ENCODE measurements around the gene DZIP1L. TPM values are rescaled to one million over a fixed set of nuclear protein-coding genes. Genes with fewer than 3 reads are reported as not detected.

DZIP1L gene
- total RNA-seq, 1 experiment from 2014 or later, result 3.8 TPM

DNA sequence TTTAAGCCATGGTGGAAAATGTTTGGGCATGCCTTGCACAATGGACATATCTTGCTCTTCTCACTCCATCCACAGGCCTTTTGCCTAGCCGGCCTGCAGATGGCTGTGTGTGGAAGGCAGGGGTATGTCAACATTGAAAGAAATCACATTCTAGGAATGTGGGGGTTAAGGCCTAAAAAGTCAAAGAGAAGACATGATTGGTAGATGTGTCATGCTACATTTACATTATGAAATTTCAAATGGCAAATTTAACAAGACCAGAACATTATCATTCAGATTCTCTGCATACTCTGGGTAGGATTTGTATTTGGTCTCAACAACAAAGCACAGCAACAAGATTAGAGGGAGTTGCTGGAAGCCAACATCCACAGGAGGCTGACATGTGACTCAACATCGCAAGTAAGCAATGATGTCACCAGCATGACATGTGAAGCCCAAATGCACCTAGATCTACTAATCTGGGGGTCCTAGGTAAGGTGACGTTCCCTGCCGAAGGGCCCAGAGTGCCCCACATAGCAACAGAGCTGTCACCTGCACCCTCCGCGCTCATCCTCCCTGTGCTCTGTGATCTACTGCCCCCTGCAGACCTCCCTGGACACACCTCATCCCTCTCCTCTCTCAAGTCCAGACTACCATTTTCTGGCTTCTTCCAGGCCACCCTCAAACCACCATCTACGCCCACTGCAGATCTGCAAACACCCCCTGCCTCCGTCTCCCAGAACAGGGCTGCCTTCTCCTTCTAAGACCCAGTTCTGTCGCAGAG, 66.1 kb downstream of the DZIP1L start:
- no TSS peak for BruUV-seq (replicated peaks)
- CTCF ChIA-PET, result interaction anchor here (0.6 kb wide), 1 partner anchor 50 kb away, joined by 3 read pairs; no protein-coding TSS in a partner anchor
- Histone ChIP-seq H3K9me3 (ENCODE audit: low read depth, low read length, poor library complexity, severe bottlenecking) (no peaks in the 10 kb centered on the region), H3K4me1 (ENCODE audit: insufficient read depth, low read length, poor library complexity, severe bottlenecking) (no peaks in the 10 kb centered on the region), H3K4me3 (ENCODE audit: low read depth, low read length, poor library complexity, severe bottlenecking) (no peak overlapping the region), H3K27me3 (replicated peaks; ENCODE audit: insufficient read depth, low read depth, low read length, poor library complexity) (no peaks in the 10 kb centered on the region), H3K36me3 (ENCODE audit: insufficient read depth, low read length, poor library complexity, severe bottlenecking) (no peaks in the 10 kb centered on the region), H3K27ac (ENCODE audit: low read depth, low read length, poor library complexity, severe bottlenecking) (no peak overlapping the region)
- intact Hi-C loops (cut with micrococcal nuclease; ENCODE audit: unreplicated experiment), result no loop called here
- POLR2A ChIA-PET (ENCODE audit: low non-redundant PET), result no interaction called here
- TF ChIP-seq, protein P1, sequence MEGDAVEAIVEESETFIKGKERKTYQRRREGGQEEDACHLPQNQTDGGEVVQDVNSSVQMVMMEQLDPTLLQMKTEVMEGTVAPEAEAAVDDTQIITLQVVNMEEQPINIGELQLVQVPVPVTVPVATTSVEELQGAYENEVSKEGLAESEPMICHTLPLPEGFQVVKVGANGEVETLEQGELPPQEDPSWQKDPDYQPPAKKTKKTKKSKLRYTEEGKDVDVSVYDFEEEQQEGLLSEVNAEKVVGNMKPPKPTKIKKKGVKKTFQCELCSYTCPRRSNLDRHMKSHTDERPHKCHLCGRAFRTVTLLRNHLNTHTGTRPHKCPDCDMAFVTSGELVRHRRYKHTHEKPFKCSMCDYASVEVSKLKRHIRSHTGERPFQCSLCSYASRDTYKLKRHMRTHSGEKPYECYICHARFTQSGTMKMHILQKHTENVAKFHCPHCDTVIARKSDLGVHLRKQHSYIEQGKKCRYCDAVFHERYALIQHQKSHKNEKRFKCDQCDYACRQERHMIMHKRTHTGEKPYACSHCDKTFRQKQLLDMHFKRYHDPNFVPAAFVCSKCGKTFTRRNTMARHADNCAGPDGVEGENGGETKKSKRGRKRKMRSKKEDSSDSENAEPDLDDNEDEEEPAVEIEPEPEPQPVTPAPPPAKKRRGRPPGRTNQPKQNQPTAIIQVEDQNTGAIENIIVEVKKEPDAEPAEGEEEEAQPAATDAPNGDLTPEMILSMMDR (conservative IDR thresholded peaks at IDR 0.05; ENCODE audit: low read depth, low read length), result 0 out of 2 replicates have a peak, but pooled peaks have one; percentile 22
- TF ChIP-seq EZH2 (IDR thresholded peaks at IDR 0.05; ENCODE audit: borderline replicate concordance, low read depth, low read length, poor library complexity, severe bottlenecking), result no peak
- DNase-seq (ENCODE audit: low spot score), result peak; percentile 5

DNA sequence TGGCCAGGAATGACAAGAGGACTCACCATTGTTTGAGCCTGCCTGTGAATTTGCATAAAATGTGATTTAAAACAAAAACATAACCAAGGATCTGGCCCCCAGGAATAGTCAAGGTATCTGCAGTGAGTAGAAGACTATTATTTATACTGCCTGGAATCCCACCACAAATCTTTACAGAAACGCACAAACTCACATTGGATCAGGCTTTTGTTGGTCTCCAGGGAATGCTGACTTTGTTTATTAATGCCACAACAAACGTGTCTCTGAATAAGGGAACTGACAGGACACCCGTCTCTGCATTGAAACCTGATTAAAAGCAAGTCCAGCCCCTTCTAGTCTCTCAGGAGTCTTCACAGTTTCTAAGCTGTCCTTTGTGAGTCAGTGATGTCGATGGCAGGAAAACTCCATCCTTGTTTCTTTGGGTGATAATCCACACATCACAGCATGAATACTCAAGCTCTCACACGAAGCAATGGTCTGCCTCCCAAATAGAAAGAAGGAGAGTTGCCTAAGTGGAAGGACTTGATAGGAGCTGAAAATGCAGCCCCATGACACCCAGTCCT, 67.7 kb downstream of the DZIP1L start:
- intact Hi-C loops (cut with micrococcal nuclease; ENCODE audit: unreplicated experiment), result no loop called here
- H3K4me1 ChIP-seq (ENCODE audit: insufficient read depth, low read length, poor library complexity, severe bottlenecking), result no peaks in the 10 kb centered on the region
- no peak overlapping the region for H3K4me3 ChIP-seq (ENCODE audit: low read depth, low read length, poor library complexity, severe bottlenecking)
- no peaks in the 10 kb centered on the region for H3K27me3 ChIP-seq (replicated peaks; ENCODE audit: insufficient read depth, low read depth, low read length, poor library complexity)
- BruUV-seq (replicated peaks), result no TSS peak
- ChIA-PET POLR2A (ENCODE audit: low non-redundant PET) (no interaction called here), CTCF (no interaction called here)
- TF ChIP-seq, protein P1 (conservative IDR thresholded peaks at IDR 0.05; ENCODE audit: low read depth, low read length), result no peak
- no peak for TF ChIP-seq EZH2 (IDR thresholded peaks at IDR 0.05; ENCODE audit: borderline replicate concordance, low read depth, low read length, poor library complexity, severe bottlenecking)
- no peak overlapping the region for H3K27ac ChIP-seq (ENCODE audit: low read depth, low read length, poor library complexity, severe bottlenecking)
- peak; percentile 9 for DNase-seq (ENCODE audit: low spot score)
- H3K9me3 ChIP-seq (ENCODE audit: low read depth, low read length, poor library complexity, severe bottlenecking), result no peaks in the 10 kb centered on the region
- no peaks in the 10 kb centered on the region for H3K36me3 ChIP-seq (ENCODE audit: insufficient read depth, low read length, poor library complexity, severe bottlenecking)

- Histone ChIP-seq H3K4me3 (ENCODE audit: low read depth, low read length, poor library complexity, severe bottlenecking) (no peak overlapping the region), H3K36me3 (ENCODE audit: insufficient read depth, low read length, poor library complexity, severe bottlenecking) (no peaks in the 10 kb centered on the region), H3K9me3 (ENCODE audit: low read depth, low read length, poor library complexity, severe bottlenecking) (no peaks in the 10 kb centered on the region), H3K27me3 (replicated peaks; ENCODE audit: insufficient read depth, low read depth, low read length, poor library complexity) (no peaks in the 10 kb centered on the region), H3K27ac (ENCODE audit: low read depth, low read length, poor library complexity, severe bottlenecking) (no peak overlapping the region), H3K4me1 (ENCODE audit: insufficient read depth, low read length, poor library complexity, severe bottlenecking) (no peaks in the 10 kb centered on the region)
- ChIA-PET POLR2A (ENCODE audit: low non-redundant PET) (no interaction called here), CTCF (no interaction called here)
- no TSS peak for BruUV-seq (replicated peaks)
- intact Hi-C loops (cut with micrococcal nuclease; ENCODE audit: unreplicated experiment), result no loop called here
- DNase-seq (ENCODE audit: low spot score), result no peak
- TF ChIP-seq, protein P1 (conservative IDR thresholded peaks at IDR 0.05; ENCODE audit: low read depth, low read length), result no peak
- TF ChIP-seq EZH2 (IDR thresholded peaks at IDR 0.05; ENCODE audit: borderline replicate concordance, low read depth, low read length, poor library complexity, severe bottlenecking), result no peak
Observed at GRCh38 chr3:138046955-138047354, 68.5 kb downstream of the DZIP1L start.
